ENCODE results near the gene CLDN8.

DNA sequence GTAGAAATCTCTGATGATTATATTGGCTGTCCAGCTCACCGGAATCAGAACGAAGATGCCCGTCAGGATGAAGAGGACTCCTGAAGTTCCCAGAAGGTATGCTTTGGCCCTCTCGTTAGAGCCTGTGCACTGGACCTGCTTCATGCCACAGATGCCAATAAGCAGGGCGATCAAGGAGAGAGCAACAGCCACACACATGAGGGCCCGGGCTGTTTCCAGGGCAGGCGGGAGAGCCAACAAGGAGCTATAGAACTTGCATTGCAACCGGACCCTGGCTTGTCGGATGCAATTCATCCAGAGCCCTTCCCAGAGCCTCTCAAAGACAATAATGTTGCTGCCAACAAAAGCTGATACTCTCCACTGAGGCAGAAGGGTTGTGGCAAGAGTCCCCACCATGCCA, 49.7 kb downstream of the CLDN8 start:
- TF ChIP-seq POLR2A (conservative IDR thresholded peaks at IDR 0.05) (no peak), ZNF347 (CRISPR knock-in tag; IDR thresholded peaks at IDR 0.05; ENCODE audit: low read depth) (no peak), ZNF431 (CRISPR knock-in tag; IDR thresholded peaks at IDR 0.05) (no peak)
